HG02798 (cell line): ENCODE data around the gene AOX1.
"Not testable (repeated sequence)": the region's sequence is repeated elsewhere in the genome, so short reads cannot be mapped to it uniquely, and the experiment has no call there.

Experiments
- ATAC-seq: cut with Tn5 transposase; IDR thresholded peaks from one replicate; pipeline ENCODE4 v1.9.1; 2021; ENCODE audit warnings: mild to moderate bottlenecking; ENCODE audit not compliant: unreplicated experiment, poor library complexity

The AOX1 gene

GRCh38 chr2:200662727-200663126 is 76.9 kb downstream of the AOX1 start:
- ATAC-seq: no peak

- no peak for ATAC-seq
Measured at GRCh38 chr2:200664770-200665494, 79.1 kb downstream of the AOX1 start.

GRCh38 chr2:200665626-200666453 is 80.0 kb downstream of the AOX1 start:
- no peak for ATAC-seq

GRCh38 chr2:200667413-200667812 is 81.6 kb downstream of the AOX1 start:
- ATAC-seq: no peak

GRCh38 chr2:200668478-200668877 is 82.7 kb downstream of the AOX1 start:
- no peak for ATAC-seq

GRCh38 chr2:200669308-200669707 is 83.5 kb downstream of the AOX1 start:
- no peak for ATAC-seq

GRCh38 chr2:200670313-200670712 is 84.5 kb downstream of the AOX1 start:
- no peak for ATAC-seq

GRCh38 chr2:200670751-200671150 is 84.9 kb downstream of the AOX1 start:
- no peak for ATAC-seq

GRCh38 chr2:200673191-200673590 is 87.4 kb downstream of the AOX1 start:
- no peak for ATAC-seq

GRCh38 chr2:200674837-200675236 is 89.0 kb downstream of the AOX1 start:
- ATAC-seq: no peak

GRCh38 chr2:200677171-200677570 is 91.4 kb downstream of the AOX1 start:
- ATAC-seq: no peak

- no peak for ATAC-seq
Measured at GRCh38 chr2:200677721-200678532, 92.1 kb downstream of the AOX1 start.

- no peak for ATAC-seq
Measured at GRCh38 chr2:200679127-200679526, 93.3 kb downstream of the AOX1 start.

- no peak for ATAC-seq
Measured at GRCh38 chr2:200679535-200679934, 93.7 kb downstream of the AOX1 start.

GRCh38 chr2:200681697-200682096 is 95.9 kb downstream of the AOX1 start:
- no peak for ATAC-seq

GRCh38 chr2:200682407-200682806 is 96.6 kb downstream of the AOX1 start:
- ATAC-seq: not testable (repeated sequence)

GRCh38 chr2:200687922-200688920 is 102.4 kb downstream of the AOX1 start:
- ATAC-seq: no peak

- no peak for ATAC-seq
Measured at GRCh38 chr2:200689115-200689514, 103.3 kb downstream of the AOX1 start.

GRCh38 chr2:200693836-200694470 is 108.1 kb downstream of the AOX1 start:
- ATAC-seq: no peak
